Activated CD4-positive, CD25-positive, alpha-beta regulatory T cell treated with anti-CD3 and anti-CD28 coated beads, Interleukin-2, amount 50 U/mL, for 16 hours (primary cell): ENCODE data around the gene FLT1.

ENCODE experiments used
- DNase-seq: peaks from one replicate; pipeline ENCODE4 v3.0.0-alpha.2; 2020; ENCODE audit warnings: low read depth, low spot score

FLT1 gene

GRCh38 chr13:28347456-28348371, 147.2 kb downstream of the FLT1 start:
- DNase-seq, result no peak

DNA sequence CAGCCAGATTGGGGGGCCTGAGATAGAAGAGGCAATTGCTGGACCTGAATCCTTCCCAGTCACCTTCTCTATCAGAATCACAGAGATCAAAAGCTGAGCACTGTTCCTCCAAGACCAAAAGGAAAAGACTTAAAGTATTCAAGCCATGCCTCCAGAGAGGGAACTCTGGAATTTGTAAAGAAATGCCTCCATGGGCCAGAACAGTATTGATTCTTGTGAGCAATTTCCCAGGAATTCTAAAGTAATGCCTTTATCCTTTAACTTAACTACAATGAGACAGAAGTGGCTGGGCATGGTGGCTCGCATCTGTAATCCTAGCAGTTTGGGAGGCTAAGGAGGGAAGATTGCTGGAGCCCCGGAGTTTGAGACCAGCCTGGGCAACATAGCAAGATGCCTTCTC, 148.8 kb downstream of the FLT1 start:
- DNase-seq, result no peak

DNA sequence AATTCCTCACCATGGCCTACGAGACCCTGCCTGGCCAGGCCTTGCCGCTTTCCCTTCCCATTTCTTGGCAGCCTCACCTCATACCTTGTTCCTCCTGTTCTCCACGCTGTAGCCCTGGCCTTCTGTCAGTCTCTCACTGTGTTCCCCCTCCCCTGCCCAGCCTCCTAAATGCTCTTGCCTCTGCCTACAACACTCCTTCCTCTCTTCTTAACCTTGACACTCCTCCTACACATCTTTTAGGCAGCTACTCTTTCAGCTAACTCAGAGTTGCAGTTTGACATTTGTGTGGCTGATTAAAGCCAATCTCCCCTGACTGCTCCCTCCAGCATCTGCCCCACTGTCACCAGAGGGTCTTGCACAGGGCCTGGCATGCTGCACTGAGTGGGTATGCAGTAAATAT, 150.8 kb downstream of the FLT1 start:
- no peak for DNase-seq

DNA sequence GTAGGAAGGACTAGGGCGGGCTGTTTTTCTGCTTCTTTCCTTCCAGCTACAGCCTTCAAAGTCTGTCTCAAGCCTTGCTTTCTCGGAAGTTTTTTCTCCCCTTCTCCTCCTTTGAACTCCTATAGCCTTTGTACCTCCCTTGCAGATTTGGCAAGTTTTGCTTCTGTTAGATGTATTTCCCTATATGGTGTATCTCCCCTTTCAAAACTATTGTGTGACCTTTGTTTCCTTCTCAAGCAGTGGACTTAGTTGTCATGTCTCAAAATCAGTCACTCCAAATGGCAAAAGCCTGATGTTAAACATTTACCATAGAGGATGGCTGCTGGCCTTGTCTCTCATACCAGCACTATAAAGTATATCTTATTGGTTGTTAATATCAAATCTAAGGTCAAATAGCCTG, 152.7 kb downstream of the FLT1 start:
- DNase-seq, result no peak

DNA sequence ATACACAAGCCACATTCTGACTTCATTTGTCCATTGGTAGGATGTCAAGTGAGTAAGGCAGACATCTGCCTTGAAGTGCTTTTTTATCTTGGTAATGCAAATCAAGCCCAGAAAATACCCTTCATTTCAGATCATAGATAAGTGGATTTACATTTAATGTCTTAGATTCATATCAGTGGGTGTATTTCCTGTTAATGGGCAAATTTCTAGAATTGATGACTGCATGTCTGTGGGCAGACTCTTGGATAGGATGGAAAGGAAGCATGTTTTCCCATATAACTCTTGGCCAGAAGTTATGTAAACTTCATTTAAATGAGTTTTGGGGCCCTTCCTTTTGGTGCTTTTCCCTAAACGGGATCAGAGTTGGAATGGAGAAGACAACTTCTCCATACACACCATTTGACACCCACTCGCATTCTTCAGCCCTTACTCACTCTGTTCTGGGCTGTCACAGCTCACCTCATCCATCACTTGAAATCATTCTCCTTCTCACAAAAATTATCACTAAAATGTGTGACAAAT, 154.6 kb downstream of the FLT1 start:
- no peak for DNase-seq

DNA sequence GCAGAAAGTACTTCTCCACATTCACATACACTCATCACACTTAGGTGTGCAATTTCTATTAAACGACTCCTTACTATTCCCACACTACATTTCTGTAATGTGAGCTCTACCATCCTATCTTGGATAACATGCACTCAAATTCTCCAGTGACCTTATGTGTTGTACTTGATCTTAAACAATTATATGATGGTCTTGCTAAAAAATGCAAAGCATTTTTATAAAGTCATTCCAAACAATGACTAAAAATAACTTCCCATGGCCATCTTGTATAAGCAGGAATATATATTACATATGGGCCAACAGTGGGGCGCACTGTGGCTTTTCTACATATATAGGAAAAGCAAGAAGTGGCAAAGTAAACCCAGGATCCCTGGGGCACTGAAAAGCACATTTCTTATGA, 155.5 kb downstream of the FLT1 start:
- DNase-seq, result no peak

GRCh38 chr13:28338742-28339141, 156.2 kb downstream of the FLT1 start:
- no peak for DNase-seq

DNA sequence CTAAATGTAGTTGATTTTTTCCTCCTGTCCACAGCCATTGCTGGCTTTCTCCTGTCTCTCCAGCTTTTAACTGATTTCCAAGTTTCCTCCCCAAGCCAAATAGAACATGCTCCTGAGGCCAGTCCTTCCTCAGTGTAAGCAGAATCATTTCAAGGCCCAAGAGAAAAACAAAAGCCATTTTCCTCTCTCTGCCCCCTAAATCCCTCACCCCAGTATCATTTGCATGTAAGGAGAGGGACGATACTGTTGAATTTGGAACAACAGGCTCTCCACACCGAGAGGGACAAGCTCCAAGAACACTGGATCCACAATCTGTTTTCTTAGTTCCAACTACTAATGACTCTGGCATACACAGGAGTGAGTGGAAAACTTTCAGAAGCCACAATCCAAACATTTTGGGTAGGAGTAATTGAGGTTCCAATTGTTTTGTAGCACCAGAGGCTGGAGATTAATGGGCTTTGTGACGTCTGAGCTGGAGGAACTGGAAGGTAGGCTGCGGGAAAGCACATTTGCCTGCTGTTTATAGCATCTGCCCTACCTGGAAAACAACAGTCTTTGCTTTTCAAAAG, 156.8 kb downstream of the FLT1 start:
- no peak for DNase-seq

DNA sequence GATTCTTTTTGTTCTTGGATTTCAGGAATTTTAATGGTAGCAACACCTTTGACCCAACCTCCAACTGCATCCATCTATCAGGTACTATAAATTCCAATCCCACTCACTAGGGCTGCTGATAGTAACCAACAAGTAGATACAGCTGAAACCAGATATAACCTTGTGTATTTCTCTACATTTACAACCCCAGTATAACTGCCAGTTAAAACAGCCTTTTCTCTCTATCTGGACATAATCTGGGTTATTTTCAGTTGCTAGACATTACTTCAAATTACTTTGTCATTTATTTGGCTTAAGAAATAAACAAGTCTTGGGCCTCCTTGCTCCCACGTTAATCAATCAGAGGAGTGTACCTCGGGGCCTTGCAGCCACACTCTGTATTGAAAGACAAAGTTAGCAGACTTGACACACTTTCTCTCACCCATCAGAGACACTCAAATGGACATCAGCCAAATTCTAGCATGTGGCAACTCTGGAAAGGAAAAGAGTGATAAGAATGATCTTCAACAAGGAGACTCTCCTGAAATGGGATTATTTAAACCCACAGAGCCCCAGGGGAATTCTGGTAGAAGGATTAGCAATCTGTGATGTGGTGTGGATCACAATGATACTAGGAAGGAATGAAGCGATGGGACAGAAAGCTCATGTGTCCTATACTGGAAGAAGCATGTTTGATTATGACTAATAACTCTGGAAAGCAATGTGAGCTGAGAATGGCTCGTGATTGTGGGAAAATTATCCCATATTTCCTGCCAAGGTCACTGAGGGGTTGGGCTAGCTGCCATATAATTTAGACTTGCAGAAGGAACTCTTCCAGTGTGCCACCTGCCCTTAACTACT, 157.5 kb downstream of the FLT1 start:
- DNase-seq, result no peak

GRCh38 chr13:28336193-28336657, 158.7 kb downstream of the FLT1 start:
- no peak for DNase-seq

DNA sequence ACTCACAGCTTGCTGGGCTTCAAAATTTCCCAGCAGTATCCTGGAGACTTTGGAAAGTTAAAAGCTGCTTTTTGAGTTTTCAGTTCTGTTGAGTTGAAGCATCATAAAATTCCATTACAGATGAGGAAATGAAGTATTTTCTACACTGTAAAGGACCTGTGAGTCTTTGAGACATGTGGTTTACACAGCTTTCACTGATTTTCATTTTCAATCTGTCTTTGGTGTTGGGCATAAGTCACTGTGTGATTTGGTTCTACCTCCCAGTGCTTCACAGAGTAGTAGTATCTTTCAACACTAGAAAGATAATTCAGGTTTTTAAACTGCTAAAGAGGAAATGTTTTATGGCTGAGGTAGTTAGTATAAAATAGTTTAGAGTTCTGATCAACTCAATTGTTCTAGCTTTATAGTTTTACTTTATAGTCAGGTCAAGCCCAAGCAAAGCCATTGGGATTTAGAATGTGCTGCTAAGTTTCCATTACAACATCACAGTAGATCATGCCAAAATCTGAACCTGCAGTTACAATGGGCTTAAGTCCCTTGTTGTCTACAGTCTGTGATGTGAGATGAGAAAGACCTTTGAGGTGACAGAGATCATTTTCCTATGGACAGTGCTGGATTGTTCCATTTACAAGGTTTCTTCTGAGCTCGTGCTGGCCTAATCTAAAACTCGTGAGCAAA, 161.6 kb downstream of the FLT1 start:
- DNase-seq, result no peak

DNA sequence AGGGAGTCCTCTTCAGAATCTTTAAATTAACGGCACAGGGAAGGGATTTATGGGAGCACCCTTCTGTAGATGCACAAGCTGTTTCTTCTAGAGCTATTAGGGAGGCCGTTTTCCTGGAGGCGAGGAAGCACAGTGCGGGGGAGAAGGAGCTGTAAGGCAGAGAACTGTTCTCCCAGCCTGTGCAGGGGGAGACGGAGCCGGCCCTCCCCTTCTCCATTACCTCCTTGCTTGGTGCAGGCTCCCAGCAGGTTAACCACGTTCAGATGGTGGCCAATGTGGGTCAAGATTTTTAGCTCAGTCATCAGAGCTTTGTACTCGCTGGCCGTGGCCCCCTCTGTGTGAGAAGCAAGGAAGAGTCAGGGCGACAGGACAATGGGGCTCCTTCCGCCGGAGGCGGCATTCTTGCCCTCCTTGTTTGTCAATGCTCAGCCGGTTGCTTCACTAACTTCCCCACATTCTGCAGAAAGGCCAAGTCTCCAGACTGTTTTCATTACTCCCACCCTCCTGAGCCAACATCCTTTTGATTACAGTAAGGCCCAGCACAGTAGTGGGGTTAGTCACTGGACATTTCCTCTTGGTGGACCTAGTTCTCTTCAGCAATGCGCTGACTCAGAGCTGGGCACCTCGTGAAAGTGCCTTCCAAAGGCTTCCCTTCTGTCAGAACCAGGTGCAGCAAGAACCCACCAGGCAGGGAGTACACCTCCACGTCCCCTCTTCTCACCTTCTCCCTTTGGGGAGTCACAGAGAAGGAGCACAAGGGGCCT, 165.4 kb downstream of the FLT1 start:
- DNase-seq, result no peak

DNA sequence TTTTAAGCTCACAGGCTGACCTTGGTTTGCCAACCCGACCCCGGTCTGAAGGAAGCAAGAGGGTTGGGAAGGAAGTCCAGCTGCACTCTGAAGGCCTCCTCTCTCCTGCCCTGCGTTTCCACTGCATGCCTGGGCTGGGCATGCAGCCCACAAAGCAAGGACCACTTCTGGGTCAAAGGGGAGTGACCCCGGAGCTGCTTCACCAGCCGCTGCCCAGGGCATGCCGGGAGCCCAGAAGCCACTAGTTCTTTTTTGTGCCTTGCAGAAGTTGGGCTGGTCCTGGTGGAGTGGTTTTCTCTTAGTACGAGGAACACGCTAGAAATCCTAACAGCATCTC, 166.7 kb downstream of the FLT1 start:
- DNase-seq, result no peak

DNA sequence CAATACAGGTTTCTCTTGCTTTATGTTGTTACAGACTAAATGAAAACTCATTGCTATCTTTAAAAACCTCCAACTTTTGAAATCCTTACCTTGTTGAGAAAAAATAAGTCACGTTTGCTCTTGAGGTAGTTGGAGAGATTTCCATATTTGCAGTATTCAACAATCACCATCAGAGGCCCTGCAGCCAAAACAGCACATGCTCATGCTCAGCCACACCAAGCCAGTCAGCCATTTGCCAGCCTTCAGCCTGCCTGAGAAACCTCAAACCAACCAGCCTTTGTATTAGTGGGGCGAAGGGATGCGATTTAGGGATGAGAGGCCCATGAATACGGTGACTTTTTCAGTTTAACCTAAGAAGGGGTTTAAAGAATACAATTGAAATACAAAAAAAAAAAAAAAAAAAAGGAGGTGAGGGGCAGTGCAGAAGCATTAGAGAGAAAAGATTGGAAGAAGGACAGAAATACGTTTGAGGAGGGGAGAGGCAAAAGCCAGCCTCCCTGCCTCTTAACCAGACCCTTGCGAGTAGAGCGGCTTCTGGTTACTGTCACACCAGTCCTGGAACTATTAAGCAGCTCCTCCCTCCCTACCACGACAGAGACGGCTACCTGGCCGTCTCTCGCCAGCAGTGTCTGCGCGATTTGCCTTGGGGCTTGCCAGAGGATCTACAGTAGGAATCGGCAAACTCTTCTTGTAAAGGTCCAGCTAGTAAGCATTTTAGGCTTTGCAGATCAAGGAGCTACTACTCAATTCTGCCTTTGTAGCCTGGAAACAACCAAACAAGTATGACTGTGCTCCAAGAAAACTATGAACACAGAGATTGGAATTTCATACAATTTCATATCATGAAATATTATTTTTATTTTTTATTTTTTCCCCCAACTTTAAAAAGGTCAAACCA, 167.3 kb downstream of the FLT1 start:
- DNase-seq, result no peak

DNA sequence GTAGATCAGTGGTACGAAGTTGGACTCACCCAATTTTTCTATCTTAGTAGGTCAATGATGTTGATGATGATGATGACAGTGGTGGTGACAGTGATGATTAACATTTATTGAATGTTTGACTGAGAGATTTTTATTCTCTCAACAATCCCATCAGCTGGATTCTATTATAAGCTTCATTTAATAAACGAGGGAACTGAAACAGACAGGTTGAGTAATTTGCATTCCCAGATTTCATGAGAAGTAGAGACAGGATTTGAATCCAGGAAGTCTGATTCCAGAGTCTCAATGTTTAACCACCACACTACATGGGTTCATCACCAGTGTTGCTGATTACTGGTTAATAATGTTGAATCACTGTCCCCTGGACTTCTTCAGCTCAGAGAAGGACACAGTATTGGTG, 168.9 kb downstream of the FLT1 start:
- DNase-seq, result no peak

DNA sequence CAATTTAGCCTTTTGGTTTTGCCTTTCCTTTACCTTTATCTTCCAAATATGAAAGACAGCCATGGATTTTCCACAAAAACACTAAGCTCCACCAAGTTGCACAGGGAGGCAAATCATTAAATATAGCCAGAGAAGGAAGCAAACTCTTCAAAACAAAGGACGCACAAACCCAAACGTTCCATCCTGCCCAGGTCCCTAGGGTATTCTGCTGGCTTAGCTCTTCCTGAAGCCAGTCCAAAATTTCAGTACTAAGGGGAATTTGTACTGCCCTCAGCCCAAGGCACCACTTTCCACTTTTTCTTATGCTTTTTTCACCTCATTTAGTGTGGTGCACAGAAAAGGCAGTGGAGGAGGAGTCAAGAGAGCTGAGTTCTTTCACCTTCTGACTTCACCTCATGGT, 169.9 kb downstream of the FLT1 start:
- no peak for DNase-seq

GRCh38 chr13:28324181-28324789, 170.6 kb downstream of the FLT1 start:
- DNase-seq, result peak; percentile 10

DNA sequence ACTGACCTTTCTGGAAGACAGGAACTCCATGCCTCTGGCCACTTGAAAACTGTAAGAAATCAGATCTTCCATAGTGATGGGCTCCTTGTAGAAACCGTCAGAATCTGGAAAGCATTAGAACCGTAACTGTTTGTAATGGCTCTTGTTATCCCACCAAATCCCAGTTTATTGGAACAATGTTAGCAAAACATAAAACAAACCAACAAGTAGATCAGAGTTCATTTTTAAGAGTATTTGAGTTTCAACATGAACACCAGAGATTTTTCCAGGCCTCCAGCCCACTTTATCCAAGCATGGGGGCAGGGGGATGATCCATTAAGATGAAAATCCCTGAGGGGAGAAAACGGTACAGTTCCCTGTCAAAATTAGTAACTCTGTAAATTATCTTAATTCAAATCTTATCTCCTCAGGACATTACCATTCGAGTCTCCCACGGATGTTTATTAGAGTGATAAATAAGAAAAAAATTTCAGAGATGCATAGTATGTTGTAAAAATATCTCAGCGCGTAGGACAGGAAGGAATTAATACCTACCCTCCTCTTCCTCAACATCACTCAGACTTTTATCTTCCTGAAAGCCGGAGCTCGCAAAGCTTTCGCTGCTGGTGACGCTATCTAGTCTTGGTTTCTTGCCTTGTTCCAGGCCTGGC, 172.5 kb downstream of the FLT1 start:
- no peak for DNase-seq

GRCh38 chr13:28321756-28322155, 173.2 kb downstream of the FLT1 start:
- DNase-seq, result no peak
